22Rv1 (cell line): ENCODE results near the gene UPF1.

Experiments
- ZFX ChIP-seq: fragments of 450-650 bp; IDR thresholded peaks from 2 replicates; pipeline ENCODE4 v1.6.1; 2017; ENCODE audit warnings: antibody characterized with exemption, borderline replicate concordance
- TF ChIP-seq, protein P1 (sequence below): fragments of 450-650 bp; IDR thresholded peaks from 2 replicates; pipeline ENCODE4 v1.5.1; 2017; ENCODE audit warnings: mild to moderate bottlenecking

DNA sequence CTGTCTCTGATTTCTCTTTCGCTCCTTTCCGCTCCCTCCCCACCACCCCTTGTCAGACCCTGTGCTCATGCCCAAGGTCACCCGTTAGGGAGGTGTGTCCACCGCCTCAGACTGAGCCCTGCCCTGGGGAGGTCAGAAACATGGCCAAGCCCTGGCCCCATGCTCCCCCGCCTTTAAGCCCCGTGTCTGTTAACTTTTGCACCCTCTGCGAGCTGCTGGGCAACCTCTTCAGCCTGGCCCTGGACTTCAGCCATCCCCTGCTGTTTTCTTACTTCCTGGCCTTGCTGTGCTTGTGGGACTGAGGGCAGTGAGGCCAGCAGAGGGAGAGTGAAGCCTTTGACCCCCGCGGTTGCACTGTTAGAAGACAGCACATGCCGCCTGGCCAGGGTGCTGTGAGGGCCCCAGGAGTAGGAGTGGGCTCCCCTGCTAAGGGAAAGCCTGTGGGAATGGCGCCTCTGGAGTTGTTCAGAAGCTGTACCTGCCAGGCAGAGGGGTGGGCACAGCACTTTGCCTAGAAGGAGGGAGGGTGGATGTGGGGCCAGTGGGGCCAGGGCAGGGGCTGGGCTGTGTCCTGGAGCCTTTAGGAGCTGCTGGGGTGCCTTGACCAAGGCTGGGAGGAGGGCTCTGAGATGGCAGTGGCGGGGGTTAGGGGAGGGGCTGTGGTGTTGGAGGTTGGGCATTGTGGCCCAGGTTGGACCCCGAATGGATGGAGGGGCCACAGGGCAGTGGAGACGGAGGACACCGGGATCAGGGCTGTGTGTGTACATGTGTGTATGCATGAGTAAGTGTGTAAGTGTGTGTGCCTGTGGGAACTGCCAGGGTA, 7.9 kb downstream of the UPF1 start:
- TF ChIP-seq, protein P1, sequence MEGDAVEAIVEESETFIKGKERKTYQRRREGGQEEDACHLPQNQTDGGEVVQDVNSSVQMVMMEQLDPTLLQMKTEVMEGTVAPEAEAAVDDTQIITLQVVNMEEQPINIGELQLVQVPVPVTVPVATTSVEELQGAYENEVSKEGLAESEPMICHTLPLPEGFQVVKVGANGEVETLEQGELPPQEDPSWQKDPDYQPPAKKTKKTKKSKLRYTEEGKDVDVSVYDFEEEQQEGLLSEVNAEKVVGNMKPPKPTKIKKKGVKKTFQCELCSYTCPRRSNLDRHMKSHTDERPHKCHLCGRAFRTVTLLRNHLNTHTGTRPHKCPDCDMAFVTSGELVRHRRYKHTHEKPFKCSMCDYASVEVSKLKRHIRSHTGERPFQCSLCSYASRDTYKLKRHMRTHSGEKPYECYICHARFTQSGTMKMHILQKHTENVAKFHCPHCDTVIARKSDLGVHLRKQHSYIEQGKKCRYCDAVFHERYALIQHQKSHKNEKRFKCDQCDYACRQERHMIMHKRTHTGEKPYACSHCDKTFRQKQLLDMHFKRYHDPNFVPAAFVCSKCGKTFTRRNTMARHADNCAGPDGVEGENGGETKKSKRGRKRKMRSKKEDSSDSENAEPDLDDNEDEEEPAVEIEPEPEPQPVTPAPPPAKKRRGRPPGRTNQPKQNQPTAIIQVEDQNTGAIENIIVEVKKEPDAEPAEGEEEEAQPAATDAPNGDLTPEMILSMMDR: no peak
- TF ChIP-seq ZFX: no peak
